GM11168 (cell line): ENCODE measurements around the gene PPP3R2.

ENCODE experiments used
- in situ Hi-C: fragments of 300-500 bp; cut with MboI; formaldehyde crosslinking; loops from one replicate; pipeline ENCODE4 v1.12.0; 2022; ENCODE audit warnings: low sequenced_read_pairs; ENCODE audit not compliant: unreplicated experiment

Gene PPP3R2, protein sequence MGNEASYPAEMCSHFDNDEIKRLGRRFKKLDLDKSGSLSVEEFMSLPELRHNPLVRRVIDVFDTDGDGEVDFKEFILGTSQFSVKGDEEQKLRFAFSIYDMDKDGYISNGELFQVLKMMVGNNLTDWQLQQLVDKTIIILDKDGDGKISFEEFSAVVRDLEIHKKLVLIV

GRCh38 chr9:101594796-101595195, at the start of gene PPP3R2:
Gene PPP3R2 (minus strand): TSS chr9:101594969. CDS start chr9:101594921, 48 bp downstream.
- in situ Hi-C loops, result no loop called here

GRCh38 chr9:101639785-101640665, 45.3 kb upstream of the PPP3R2 start:
- in situ Hi-C loops, result no loop called here

GRCh38 chr9:101639311-101639710, 44.5 kb upstream of the PPP3R2 start:
- in situ Hi-C loops, result no loop called here

GRCh38 chr9:101636247-101636646, 41.5 kb upstream of the PPP3R2 start:
- in situ Hi-C loops, result no loop called here

DNA sequence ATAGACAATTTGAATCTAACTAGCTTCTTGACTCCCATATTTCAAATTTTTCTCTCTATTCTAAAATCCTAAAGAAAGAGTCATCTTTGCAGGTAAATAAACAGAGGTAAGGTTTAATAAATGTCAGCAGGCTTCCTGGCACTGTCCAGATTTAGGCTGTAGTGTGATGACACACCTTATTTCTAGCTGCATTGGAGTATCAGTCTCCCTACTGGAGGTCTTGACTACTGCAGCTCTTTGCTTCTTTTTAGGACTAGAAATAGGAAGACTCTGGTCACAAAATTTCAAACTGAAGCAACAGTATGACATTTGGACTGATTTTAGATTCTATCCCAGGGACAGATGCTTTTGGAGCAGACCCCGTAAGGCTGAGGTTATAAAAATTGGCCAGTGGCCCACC, 40.7 kb upstream of the PPP3R2 start:
- in situ Hi-C loops, result no loop called here

DNA sequence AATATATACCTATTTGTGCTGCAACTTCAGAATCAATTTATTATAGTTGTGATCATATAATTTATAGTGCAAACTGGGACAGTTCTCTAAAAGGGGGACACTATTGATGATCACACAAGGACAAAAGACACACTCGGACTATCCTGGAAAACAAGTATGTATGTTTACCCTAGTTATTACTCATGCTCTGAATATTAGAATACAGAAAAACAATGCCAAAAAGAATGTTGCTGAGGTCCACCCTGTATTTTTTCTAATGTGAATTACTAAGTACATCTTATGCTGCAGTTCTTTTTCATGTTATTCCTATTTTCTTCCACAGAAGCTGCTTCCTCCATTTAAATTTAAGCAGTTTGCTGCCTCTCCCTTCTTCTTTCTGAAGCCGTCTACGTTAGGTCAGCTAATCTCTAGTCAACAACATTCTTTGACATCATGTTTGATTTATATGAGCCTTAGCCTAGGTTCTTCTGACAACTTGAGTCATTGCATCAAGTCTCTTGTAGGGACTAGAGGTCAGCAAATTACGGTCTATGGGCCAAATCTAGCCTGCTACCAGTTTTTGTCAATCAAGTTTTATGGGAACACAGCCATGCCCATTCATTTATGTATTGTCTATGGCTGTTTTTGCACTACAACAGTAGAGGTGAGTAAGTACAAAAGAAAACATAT, 40.1 kb upstream of the PPP3R2 start:
- in situ Hi-C loops, result no loop called here

- in situ Hi-C loops, result no loop called here
Measured at GRCh38 chr9:101632611-101633010, 37.8 kb upstream of the PPP3R2 start.

GRCh38 chr9:101631892-101632291, 37.1 kb upstream of the PPP3R2 start:
- in situ Hi-C loops, result no loop called here

DNA sequence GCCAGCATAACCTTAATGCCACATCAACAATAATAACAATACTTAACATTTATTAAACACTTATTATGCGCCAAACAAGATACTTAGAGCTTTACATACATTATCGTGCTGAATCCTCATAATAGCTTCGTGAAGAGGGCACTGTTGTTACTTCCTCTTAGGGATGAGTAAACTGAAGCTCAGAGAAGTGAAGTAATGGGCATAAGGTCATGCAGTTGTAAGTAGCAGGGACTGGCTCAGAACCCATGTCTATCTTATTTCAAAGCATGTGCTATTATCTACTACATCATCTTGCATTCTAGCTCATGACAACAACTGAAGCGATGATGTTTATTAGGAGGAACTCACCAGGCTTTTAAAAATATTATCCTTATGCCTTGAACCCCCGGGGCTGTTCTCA, 34.9 kb upstream of the PPP3R2 start:
- in situ Hi-C loops, result no loop called here

GRCh38 chr9:101628173-101628572, 33.4 kb upstream of the PPP3R2 start:
- in situ Hi-C loops, result no loop called here

- in situ Hi-C loops, result no loop called here
Measured at GRCh38 chr9:101626295-101626694, 31.5 kb upstream of the PPP3R2 start.

GRCh38 chr9:101625876-101626275, 31.1 kb upstream of the PPP3R2 start:
- in situ Hi-C loops, result no loop called here

DNA sequence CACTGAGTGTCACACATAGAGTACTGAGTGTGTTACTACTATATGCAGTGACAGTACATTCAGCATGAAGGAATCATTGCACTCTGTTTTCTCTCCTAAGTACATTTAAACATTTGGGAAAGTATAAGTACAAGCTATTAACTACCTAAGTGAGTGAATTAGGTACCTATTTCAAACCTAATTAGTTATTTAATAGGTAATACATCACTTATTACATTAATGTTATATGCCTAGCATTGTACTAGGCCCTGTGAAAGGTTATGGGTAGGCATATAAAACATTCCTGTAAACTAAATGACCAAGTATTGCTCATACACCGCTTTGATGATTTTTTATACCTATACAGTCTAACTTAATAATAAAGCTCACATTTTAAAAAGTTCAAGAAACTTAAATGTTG, 25.7 kb upstream of the PPP3R2 start:
- in situ Hi-C loops, result no loop called here

DNA sequence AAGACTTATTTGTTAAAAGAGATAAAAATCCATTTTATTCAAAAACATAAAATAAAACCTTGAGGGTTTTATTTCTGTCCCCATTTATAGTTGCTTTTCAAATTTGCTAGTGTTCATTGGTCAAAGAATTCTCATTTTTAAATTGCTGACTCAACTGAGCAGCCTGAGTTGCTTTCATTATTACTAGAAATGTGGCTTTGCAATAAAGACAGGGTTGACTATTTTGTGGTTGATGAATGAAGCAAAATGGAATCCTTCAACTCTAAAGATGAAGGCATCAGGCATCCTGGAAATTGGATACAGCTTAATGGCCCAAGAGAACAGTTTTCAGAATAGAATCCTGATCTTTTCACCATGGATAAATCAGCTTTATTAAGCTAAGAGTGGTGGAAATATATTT, 23.9 kb upstream of the PPP3R2 start:
- in situ Hi-C loops, result no loop called here

DNA sequence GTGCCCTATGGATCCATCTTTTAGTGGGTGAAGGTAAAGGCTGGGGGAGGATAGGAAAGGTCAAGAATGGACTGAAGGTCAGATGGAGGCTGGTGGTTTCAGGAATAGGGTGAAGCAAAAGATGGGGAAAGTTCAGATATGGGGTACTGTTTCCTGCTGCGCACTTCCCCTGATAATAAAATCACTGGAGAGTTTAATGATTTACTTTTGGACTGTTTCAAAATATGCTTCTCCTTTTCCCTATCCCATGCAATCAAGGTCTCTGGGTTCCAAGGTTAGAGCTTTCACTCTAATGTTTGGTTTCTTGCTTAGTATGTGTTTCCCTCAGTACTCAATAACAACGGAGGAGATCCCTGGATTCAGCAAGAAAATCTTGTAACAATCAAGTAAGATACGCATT, 10.8 kb upstream of the PPP3R2 start:
- in situ Hi-C loops, result no loop called here

- in situ Hi-C loops, result no loop called here
Measured at GRCh38 chr9:101604296-101604695, 9.5 kb upstream of the PPP3R2 start.

- in situ Hi-C loops, result no loop called here
Measured at GRCh38 chr9:101601904-101602765, 7.4 kb upstream of the PPP3R2 start.

DNA sequence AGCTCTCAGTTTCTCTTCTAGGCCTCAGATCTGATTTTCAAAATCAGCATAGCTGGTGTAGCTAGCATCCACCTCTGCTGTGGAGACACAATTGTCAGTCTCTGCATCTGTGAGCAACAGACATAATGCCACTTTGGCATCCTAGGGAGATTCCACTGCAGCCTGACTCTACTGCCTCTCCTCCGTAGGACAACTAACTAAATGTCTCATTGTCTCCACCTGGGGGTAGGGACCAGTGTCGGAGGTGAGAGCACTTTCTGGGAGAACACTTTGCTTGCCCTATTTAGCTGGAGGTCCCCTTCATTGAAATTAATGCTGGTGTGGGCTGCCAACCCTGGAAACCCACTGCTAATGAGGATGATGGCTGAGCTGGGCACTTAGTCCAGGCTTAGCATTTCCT, 1.4 kb downstream of the PPP3R2 start:
- in situ Hi-C loops, result no loop called here

DNA sequence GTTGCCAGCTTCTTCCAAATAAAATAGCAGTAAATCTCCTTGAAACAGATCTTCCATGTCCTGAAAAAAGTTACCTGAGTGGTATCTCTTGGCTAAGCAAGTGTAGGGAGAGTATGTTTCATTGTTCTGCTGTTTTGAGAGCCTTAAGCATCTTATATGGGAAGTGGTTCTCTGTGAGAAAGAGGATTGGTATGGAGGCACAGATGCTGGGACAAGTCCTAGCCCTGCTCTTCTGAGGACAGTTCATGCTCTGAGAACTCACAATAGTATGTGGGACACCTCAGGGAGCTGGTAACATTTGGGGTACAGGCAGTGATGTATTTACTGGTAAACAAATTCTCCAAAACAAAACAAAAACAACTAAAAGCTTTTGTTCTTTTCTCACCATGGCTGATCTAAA, 2.0 kb downstream of the PPP3R2 start:
- in situ Hi-C loops, result no loop called here

DNA sequence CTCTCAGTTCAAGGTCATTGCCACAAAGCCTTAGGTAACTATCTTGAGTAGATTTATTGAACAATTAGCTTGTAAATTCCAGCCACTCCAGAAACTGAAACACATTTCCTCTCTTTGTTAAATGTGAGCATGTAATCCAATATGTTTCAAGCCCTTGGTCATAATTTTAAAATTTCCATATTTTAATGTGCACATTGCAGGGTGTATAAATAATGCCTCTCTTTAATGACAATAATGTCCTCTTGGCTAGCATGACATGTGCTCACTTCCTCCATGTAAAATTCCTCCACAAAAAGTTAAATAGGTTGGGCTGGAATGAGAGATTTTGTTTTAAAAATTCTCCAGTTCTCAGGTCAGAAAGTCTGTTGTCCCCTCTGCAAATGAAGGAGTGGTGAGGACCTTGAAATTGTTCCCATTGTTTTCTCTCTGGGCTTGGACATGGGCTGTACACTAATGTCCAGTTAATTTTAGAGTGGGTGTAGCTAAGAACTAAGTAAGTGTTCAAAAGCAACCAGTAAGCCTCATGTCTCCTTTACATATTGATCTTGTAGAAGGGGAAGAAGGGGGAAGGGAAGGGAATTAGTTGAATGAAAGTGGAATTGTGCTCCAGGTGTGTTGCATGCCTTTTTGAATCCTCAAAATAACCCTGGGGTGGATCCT, 2.9 kb downstream of the PPP3R2 start:
- in situ Hi-C loops, result no loop called here
